Right cardiac atrium (tissue), 5 donors: Measurements from ENCODE around the gene EPHA3. TPM values are rescaled to one million over a fixed set of nuclear protein-coding genes. Genes with fewer than 3 reads are reported as not detected.

ENCODE experiments used
- ATAC-seq, 2 donors: fragments of 200-7000 bp; cut with Tn5 transposase; one replicate each; pipeline versions ENCODE4 v1.8.0 to v1.9.1; 2020; ENCODE audit warnings: moderate library complexity in 2 of 2, mild to moderate bottlenecking in 1 of 2
- DNase-seq, 3 donors: peaks; one replicate each; pipeline ENCODE4 v3.0.0-alpha.2; 2020
- H3K27ac ChIP-seq: one replicate; pipeline ENCODE4 v1.5.1; 2013; ENCODE audit warnings: mild to moderate bottlenecking, low read length, control low read depth, moderate library complexity
- H3K27me3 ChIP-seq: one replicate; pipeline ENCODE4 v1.6.1; 2013; ENCODE audit not compliant: control insufficient read depth, insufficient read depth
- H3K4me1 ChIP-seq: one replicate; pipeline ENCODE4 v1.6.1; 2013; ENCODE audit warnings: low read length; ENCODE audit not compliant: control insufficient read depth, insufficient read depth
- H3K4me3 ChIP-seq: one replicate; pipeline ENCODE4 v1.5.1; 2013; ENCODE audit warnings: low read length, control low read depth
- H3K9me3 ChIP-seq: one replicate; pipeline ENCODE4 v1.6.1; 2013; ENCODE audit warnings: low read length; ENCODE audit not compliant: control insufficient read depth
- WGBS: extraction: QIAGEN DNeasy Blood & Tissue Kit; methylation state at CpG from one replicate; pipeline ENCODE4 v1.1.7; 2013; 5-methylcytosine and 5-hydroxymethylcytosine counted together
- intact Hi-C, 4 donors: fragments of 100-400 bp; cut with DNase I; formaldehyde crosslinking; loops; one replicate each; pipeline versions ENCODE4 v1.11.0 to v1.14.0; 2022 to 2023
- polyA plus RNA-seq: library from polyadenylated mRNA; stranded (reverse); fragments of 200-250 nt; gene quantifications from one replicate; pipeline ENCODE4 v1.2.3, GENCODE V29; 2013
- total RNA-seq, 4 donors: library from RNA; stranded (reverse); fragmentation: NEBNext Ultra II Directional; extraction: Animal tissue kit (Norgen Biotek cat#: 25700); gene quantifications; one replicate each; pipeline ENCODE4 v1.2.1, GENCODE V29; 2021
- donor health status: healthy with polysubstance abuse.
- donor health status: DM: no; HTN: yes; CAD: no.
- donor health status: DM: no; HTN: no; CAD: no.
- donor health status: DM: no; HTN: yes; CAD: no; lungs with severe emphysema.
- donor health status: DM: yes; HTN: yes; CAD: no.

EPHA3 gene
- total and polyA plus RNA-seq, 5 donors, result 2.7 to 12.9 (median 6.8) TPM

GRCh38 chr3:89101251-89101650 lies 6.2 kb upstream of the EPHA3 start:
- DNase-seq, result no peak
- ATAC-seq, result no peak
- no peaks in the 10 kb centered on the region for H3K27me3 ChIP-seq
- no peak overlapping the region for H3K4me3 ChIP-seq
- no peak overlapping the region for H3K27ac ChIP-seq
- no peaks in the 10 kb centered on the region for H3K9me3 ChIP-seq
- H3K4me1 ChIP-seq, result no peaks in the 10 kb centered on the region
- intact Hi-C loops, result no loop called here

GRCh38 chr3:89101921-89102320 lies 5.5 kb upstream of the EPHA3 start:
- DNase-seq, result no peak
- WGBS, result 88% methylated on average over 1 of the region's 1 CpG

GRCh38 chr3:89104499-89104898 lies 2.9 kb upstream of the EPHA3 start:
- Histone ChIP-seq H3K4me1 (no peaks in the 10 kb centered on the region), H3K27me3 (no peaks in the 10 kb centered on the region), H3K9me3 (no peaks in the 10 kb centered on the region), H3K4me3 (no peak overlapping the region), H3K27ac (no peak overlapping the region)
- intact Hi-C loops, result no loop called here
- 53% methylated on average over 3 of the region's 3 CpGs for WGBS
- DNase-seq (no peak), ATAC-seq (no peak)

More at GRCh38 chr3:89101921-89102320, 5.5 kb upstream of the EPHA3 start:
- Histone ChIP-seq H3K9me3 (no peaks in the 10 kb centered on the region), H3K4me1 (no peaks in the 10 kb centered on the region), H3K27ac (no peak overlapping the region), H3K27me3 (no peaks in the 10 kb centered on the region), H3K4me3 (no peak overlapping the region)
- intact Hi-C loops, result no loop called here
- ATAC-seq, result no peak

- DNase-seq (no peak), ATAC-seq (no peak)
- intact Hi-C loops, result no loop called here
- 90% methylated on average over 1 of the region's 1 CpG for WGBS
- Histone ChIP-seq H3K4me3 (no peak overlapping the region), H3K27ac (no peak overlapping the region), H3K27me3 (no peaks in the 10 kb centered on the region), H3K4me1 (no peaks in the 10 kb centered on the region), H3K9me3 (no peaks in the 10 kb centered on the region)
Observed at GRCh38 chr3:89105503-89105902, 1.9 kb upstream of the EPHA3 start.

GRCh38 chr3:89108291-89108550 lies 800 bp downstream of the EPHA3 start:
- Histone ChIP-seq H3K27me3 (no peaks in the 10 kb centered on the region), H3K27ac (no peak overlapping the region), H3K9me3 (no peaks in the 10 kb centered on the region), H3K4me1 (no peaks in the 10 kb centered on the region), H3K4me3 (peak overlapping the region; percentile 64)
- no peak for ATAC-seq
- intact Hi-C loops, result no loop called here
- WGBS, result 21% methylated on average over 5 of the region's 5 CpGs
- DNase-seq, result no peak

- intact Hi-C loops, result no loop called here
- DNase-seq (no peak), ATAC-seq (no peak)
- no peak overlapping the region for H3K4me3 ChIP-seq
- H3K27me3 ChIP-seq, result no peaks in the 10 kb centered on the region
- no peaks in the 10 kb centered on the region for H3K9me3 ChIP-seq
- no peaks in the 10 kb centered on the region for H3K4me1 ChIP-seq
- 72% methylated on average over 4 of the region's 4 CpGs for WGBS
- no peak overlapping the region for H3K27ac ChIP-seq
Observed at GRCh38 chr3:89113344-89113743, 5.9 kb downstream of the EPHA3 start.

GRCh38 chr3:89113893-89114840 lies 6.7 kb downstream of the EPHA3 start:
- intact Hi-C loops, result no loop called here
- Histone ChIP-seq H3K27ac (peak overlapping the region; percentile 70), H3K27me3 (no peaks in the 10 kb centered on the region), H3K4me3 (peak overlapping the region; percentile 58), H3K4me1 (no peaks in the 10 kb centered on the region), H3K9me3 (no peaks in the 10 kb centered on the region)
- DNase-seq (peak; percentile 65 to 88 (median 82)), ATAC-seq (peak; percentile 92 to 97)
- WGBS, result 4% methylated on average over 42 of the region's 42 CpGs

GRCh38 chr3:89114841-89115223 lies 7.4 kb downstream of the EPHA3 start:
- DNase-seq, result no peak
- H3K27me3 ChIP-seq, result no peaks in the 10 kb centered on the region
- no peaks in the 10 kb centered on the region for H3K9me3 ChIP-seq
- H3K27ac ChIP-seq, result no peak overlapping the region
- H3K4me1 ChIP-seq, result no peaks in the 10 kb centered on the region
- ATAC-seq, result peak; percentile 29 to 48
- WGBS, result 27% methylated on average over 13 of the region's 13 CpGs
- H3K4me3 ChIP-seq, result peak overlapping the region; percentile 58
- intact Hi-C loops, result no loop called here

- ATAC-seq (no peak), DNase-seq (no peak)
- Histone ChIP-seq H3K27me3 (no peaks in the 10 kb centered on the region), H3K27ac (no peak overlapping the region), H3K4me1 (no peaks in the 10 kb centered on the region), H3K4me3 (no peak overlapping the region), H3K9me3 (no peaks in the 10 kb centered on the region)
- intact Hi-C loops, result no loop called here
Observed at GRCh38 chr3:89116476-89116875, 9.1 kb downstream of the EPHA3 start.

GRCh38 chr3:89138048-89138447 lies 30.6 kb downstream of the EPHA3 start:
- H3K27ac ChIP-seq, result no peak overlapping the region
- H3K27me3 ChIP-seq, result no peaks in the 10 kb centered on the region
- no peaks in the 10 kb centered on the region for H3K4me1 ChIP-seq
- no peaks in the 10 kb centered on the region for H3K9me3 ChIP-seq
- ATAC-seq (no peak), DNase-seq (no peak)
- WGBS, result 53% methylated on average over 2 of the region's 2 CpGs
- intact Hi-C loops, result no loop called here
- H3K4me3 ChIP-seq, result no peak overlapping the region

GRCh38 chr3:89139870-89140269 lies 32.4 kb downstream of the EPHA3 start:
- H3K9me3 ChIP-seq, result no peaks in the 10 kb centered on the region
- 74% methylated on average over 3 of the region's 3 CpGs for WGBS
- intact Hi-C loops, result no loop called here
- no peaks in the 10 kb centered on the region for H3K4me1 ChIP-seq
- H3K27me3 ChIP-seq, result no peaks in the 10 kb centered on the region
- no peak overlapping the region for H3K27ac ChIP-seq
- no peak for ATAC-seq
- H3K4me3 ChIP-seq, result no peak overlapping the region
- no peak for DNase-seq

- Histone ChIP-seq H3K9me3 (no peaks in the 10 kb centered on the region), H3K27ac (no peak overlapping the region), H3K4me1 (no peaks in the 10 kb centered on the region), H3K4me3 (no peak overlapping the region), H3K27me3 (no peaks in the 10 kb centered on the region)
- no peak for DNase-seq
- intact Hi-C loops, result no loop called here
- WGBS, result 71% methylated on average over 2 of the region's 2 CpGs
- no peak for ATAC-seq
Observed at GRCh38 chr3:89144080-89144479, 36.7 kb downstream of the EPHA3 start.
